ENCODE results near the gene SAMD10.

Gene SAMD10

DNA sequence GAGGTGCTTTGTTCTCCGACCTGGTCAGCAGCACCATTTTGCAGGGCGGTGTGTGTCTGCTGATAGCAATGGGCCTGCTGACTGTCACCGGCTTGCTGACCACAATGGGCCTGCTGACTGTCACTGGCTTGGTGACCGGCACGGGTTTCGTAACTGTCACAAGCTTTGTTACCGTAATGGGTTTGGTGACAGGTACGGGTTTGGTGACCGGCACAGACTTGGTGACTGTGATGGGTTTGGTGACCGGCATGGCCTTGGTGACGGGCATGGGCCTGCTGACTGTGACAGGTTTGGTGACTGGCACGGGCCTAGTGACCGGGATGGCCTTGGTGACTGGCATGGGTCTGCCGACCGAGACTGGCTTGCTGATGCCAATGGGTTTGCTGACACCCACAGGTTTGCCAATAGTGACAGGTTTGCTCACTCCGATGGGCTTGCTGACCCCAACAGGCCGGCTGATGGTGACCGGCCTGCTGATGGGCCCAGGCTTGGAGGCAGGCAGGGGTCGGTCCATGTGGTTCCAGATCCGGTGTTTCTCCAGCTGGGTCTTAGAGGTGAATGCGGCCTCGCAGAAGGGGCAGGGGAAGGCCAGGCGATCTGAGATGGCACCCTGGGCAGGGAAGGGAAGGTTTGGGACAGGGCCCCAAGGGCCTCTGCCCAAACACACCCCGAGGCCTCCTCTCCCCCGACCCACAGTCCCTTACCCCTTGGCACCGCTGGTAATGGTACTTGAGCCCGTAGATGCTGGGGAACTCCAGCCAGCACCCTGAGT lies 13.1 kb downstream of the SAMD10 start:
- Histone ChIP-seq H3K27me3 (ENCODE audit: control insufficient read depth, insufficient read depth, low read length) (no peaks in the 10 kb centered on the region), H2AFZ (no peak overlapping the region), H3K4me3 (ENCODE audit: low read depth, low read length) (no peak overlapping the region), H3K4me1 (peaks cover 6% of the 10 kb centered on the region), H3K9ac (no peak overlapping the region), H3K79me2 (no peaks in the 10 kb centered on the region), H3K27ac (no peak overlapping the region), H3K9me3 (ENCODE audit: control insufficient read depth, low read length) (no peaks in the 10 kb centered on the region), H3K4me2 (ENCODE audit: low read length) (no peak overlapping the region), H3K36me3 (ENCODE audit: control insufficient read depth, insufficient read depth, low read length) (peaks cover 7% of the 10 kb centered on the region)
- no peak for TF ChIP-seq CTCF (IDR thresholded peaks at IDR 0.05)

- Histone ChIP-seq H3K27ac (no peak overlapping the region), H3K4me1 (peaks cover 6% of the 10 kb centered on the region), H3K79me2 (no peaks in the 10 kb centered on the region), H2AFZ (no peak overlapping the region), H3K9me3 (ENCODE audit: control insufficient read depth, low read length) (no peaks in the 10 kb centered on the region), H3K4me2 (ENCODE audit: low read length) (no peak overlapping the region), H3K4me3 (ENCODE audit: low read depth, low read length) (no peak overlapping the region), H3K27me3 (ENCODE audit: control insufficient read depth, insufficient read depth, low read length) (no peaks in the 10 kb centered on the region), H3K36me3 (ENCODE audit: control insufficient read depth, insufficient read depth, low read length) (peaks cover 7% of the 10 kb centered on the region), H3K9ac (no peak overlapping the region)
- no peak for TF ChIP-seq CTCF (IDR thresholded peaks at IDR 0.05)
Observed at GRCh38 chr20:63964412-63964811, 15.0 kb downstream of the SAMD10 start.

DNA sequence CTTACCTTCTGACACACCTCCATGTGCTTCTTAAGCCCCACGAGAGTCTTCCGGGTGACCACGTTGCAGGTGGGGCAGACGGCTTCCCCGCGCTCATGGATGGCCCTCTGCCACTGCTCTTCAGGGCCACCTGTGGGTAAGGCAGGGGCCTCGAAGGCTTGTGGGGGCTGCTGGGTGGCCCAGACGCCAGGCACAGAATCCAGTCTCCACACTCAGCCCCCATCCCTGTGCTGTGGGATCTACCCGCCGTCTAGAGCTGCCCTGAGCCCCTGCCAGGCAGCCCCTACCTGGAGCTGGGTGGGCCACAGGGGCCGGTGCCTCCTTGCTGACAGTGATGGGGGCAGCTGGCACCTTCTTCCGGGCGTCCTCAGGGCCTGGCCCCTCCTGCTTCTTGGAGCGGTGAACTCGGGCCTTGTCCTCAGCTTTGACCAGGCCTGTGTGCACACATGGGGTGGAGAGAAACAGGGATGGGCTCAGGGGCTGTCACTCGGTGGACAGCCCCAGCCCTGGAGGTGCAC lies 15.6 kb downstream of the SAMD10 start:
- Histone ChIP-seq H3K27me3 (ENCODE audit: control insufficient read depth, insufficient read depth, low read length) (no peaks in the 10 kb centered on the region), H3K4me3 (ENCODE audit: low read depth, low read length) (no peak overlapping the region), H3K9me3 (ENCODE audit: control insufficient read depth, low read length) (no peaks in the 10 kb centered on the region), H3K9ac (no peak overlapping the region), H3K36me3 (ENCODE audit: control insufficient read depth, insufficient read depth, low read length) (peaks cover 7% of the 10 kb centered on the region), H3K79me2 (no peaks in the 10 kb centered on the region), H3K4me1 (peaks cover 4% of the 10 kb centered on the region), H3K27ac (no peak overlapping the region), H3K4me2 (ENCODE audit: low read length) (no peak overlapping the region), H2AFZ (no peak overlapping the region)
- no peak for TF ChIP-seq CTCF (IDR thresholded peaks at IDR 0.05)

GRCh38 chr20:63963348-63963741 lies 16.1 kb downstream of the SAMD10 start:
- H2AFZ ChIP-seq = no peak overlapping the region
- H3K9me3 ChIP-seq (ENCODE audit: control insufficient read depth, low read length) = no peaks in the 10 kb centered on the region
- H3K27ac ChIP-seq = no peak overlapping the region
- no peak overlapping the region for H3K4me2 ChIP-seq (ENCODE audit: low read length)
- H3K36me3 ChIP-seq (ENCODE audit: control insufficient read depth, insufficient read depth, low read length) = peaks cover 7% of the 10 kb centered on the region
- H3K9ac ChIP-seq = no peak overlapping the region
- no peaks in the 10 kb centered on the region for H3K79me2 ChIP-seq
- TF ChIP-seq CTCF (IDR thresholded peaks at IDR 0.05) = no peak
- no peaks in the 10 kb centered on the region for H3K4me1 ChIP-seq
- H3K4me3 ChIP-seq (ENCODE audit: low read depth, low read length) = no peak overlapping the region
- H3K27me3 ChIP-seq (ENCODE audit: control insufficient read depth, insufficient read depth, low read length) = no peaks in the 10 kb centered on the region

Data from parathyroid adenoma (tissue), 2 donors.